Fibroblast of skin of abdomen (primary cell): ENCODE measurements around the gene GOLGA6L10.
"Not testable (repeated sequence)": the region's sequence is repeated elsewhere in the genome, so short reads cannot be mapped to it uniquely, and the experiment has no call there.

Source experiments
- DNase-seq: peaks from one replicate; pipeline ENCODE4 v3.0.0-alpha.2; 2013

The GOLGA6L10 gene

DNA sequence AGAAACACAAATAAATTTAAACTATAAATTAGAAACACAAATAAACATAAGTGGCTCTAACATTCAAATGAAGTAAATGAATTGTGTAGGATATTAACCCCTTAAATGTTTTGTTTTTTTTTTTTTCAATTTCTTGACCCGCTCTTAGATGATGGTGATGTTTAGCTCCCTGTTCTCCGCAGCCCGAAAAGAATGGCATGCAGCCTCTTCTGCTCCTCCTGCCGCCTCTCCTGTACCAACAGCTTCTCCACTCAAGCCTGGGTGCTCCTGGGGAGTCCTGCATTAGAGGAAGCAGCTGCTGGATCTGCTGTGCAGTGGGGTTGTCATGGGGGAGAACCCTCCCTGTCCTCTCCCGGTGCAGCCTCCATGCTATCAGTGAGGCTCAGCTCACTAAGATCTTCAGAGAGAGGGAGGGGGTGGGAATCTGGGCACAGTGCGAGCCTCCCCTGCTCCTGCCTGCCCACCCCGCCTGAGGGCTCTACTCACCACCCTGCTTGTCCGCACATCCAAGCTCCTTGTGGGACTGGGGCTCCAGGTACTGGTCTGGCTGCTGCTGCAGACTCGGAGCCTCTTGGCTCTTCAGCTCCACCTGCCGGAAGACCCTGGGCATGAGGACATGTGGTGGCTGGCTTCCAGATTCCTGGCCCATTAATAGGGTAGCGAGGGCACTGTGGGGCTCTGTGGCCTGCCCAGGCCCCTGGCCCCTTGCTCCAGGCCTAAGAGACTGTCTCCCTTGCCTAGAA is 6.5 kb downstream of the GOLGA6L10 start:
- DNase-seq: not testable (repeated sequence)

- not testable (repeated sequence) for DNase-seq
These were observed 10.7 kb downstream of the GOLGA6L10 start for GRCh38 chr15:82338573-82338972.

DNA sequence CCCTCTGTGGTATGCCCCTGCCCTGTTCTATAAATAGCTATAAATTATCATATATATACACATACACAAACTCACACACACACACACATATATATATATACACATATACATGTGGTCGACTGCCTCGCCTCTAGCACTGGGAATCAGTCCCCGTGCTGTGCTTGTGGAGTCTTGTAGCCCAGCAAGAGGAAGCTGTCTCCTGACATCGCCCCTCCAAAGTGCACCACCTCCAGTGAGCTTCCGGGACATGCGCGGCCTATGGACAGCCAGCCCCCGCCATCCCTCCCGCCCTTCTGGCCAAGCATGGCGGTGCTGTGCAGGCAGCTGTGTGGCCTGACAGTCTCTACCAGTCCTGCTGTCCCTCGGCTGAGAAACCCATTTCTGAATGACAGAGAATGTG is 11.2 kb downstream of the GOLGA6L10 start:
- DNase-seq: not testable (repeated sequence)

GRCh38 chr15:82337051-82337450 is 12.2 kb downstream of the GOLGA6L10 start:
- not testable (repeated sequence) for DNase-seq

GRCh38 chr15:82336180-82336647 is 13.1 kb downstream of the GOLGA6L10 start:
- not testable (repeated sequence) for DNase-seq

DNA sequence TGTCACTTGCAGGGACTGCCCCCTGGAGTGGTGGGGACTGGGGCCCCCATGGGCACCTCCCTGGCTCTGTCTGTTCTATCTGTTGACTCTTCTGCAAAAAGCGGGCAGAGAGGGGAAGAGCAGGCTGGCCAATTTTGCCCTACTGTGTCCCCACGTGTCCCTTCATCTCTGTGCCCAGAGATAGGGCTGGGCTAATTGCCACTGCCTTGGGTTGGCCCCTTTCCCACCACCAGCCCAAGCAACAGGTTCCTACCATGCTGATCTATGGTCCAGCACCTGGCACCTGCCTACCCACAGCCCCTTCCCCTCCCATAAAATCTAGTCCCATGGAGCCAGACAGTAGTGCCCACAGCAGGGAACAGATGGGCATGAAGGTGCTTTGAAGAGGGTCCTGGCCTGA is 14.3 kb downstream of the GOLGA6L10 start:
- DNase-seq: not testable (repeated sequence)

GRCh38 chr15:82334554-82334932 is 14.7 kb downstream of the GOLGA6L10 start:
- DNase-seq: not testable (repeated sequence)

- not testable (repeated sequence) for DNase-seq
These were observed 15.4 kb downstream of the GOLGA6L10 start for GRCh38 chr15:82333603-82334553.

DNA sequence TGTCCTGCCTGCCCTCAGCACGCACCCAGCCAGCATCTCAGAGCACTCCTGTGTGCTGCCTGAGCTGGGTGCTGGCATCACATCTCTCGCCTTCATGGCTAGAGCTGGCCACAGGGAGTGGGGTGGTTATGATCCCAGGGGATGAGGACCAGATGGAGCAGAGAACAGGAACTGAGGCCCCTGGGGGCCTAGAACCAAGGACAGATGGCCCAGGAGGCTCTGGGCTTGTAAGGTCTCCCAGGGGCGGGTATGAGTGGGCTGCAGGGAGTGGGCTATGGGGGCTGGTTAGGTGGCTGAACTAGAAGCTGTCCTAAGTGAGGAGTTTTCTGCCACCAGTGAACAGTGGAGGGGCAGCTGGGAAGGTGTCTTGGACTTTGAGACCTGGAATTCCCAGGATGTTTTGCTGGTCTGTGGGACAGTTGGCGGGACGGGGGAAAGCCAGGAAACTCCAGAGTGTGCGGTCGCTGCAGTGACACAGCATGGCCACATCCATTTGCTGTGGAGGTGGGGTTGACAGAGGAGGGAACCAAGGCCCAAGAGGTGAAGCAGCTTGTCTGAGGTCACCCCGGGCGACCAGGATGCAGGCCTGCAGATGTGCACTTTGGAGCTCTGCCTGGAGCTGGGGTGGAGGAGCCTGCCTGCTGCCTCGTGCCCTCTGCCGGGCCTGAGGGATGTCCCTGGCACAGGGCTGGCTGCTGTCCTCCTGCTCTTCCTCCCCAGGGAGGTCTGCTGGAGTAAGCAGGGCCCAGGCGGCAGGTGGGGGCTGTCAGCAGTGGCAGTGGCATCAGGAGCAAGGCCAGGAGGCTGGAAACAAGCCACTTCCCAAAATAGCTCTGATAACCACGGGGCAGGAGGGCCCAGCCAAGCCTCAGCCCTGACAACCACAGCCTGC is 16.3 kb downstream of the GOLGA6L10 start:
- not testable (repeated sequence) for DNase-seq

DNA sequence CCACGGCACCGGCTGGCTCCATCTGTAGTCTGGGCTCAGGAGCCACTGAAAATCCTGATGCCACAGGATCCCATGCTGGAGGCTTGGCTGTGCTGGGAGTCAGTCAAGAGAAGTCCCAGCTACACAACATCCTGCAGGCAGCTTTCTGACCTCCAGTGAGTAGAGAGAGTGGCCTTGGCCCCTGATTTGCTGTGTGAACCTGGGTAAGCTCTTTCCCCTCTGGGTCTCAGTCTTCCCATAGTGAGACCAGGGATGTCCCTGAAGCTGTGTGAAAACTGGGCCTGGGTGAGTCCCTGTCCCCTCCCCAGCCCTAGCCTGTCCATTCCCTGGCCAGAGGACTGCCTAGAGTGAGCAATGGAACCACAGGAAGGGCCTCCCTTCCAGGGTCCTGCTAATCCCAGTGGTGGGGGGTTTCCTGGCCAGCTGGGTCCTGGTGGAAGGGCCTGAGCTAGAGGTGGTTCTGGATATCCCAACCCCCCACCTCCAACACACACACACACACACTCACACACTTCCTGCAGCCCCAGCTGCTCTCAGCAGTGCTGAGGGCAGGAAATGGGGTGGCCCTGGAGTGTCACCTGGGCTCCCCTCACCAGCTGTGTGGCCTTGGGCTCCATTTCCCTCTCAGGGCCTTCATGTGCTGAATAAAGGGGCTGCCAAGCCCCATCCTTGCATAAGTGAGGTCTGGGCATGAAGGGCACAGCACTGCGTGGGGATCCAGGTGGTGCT is 17.5 kb downstream of the GOLGA6L10 start:
- DNase-seq: not testable (repeated sequence)

DNA sequence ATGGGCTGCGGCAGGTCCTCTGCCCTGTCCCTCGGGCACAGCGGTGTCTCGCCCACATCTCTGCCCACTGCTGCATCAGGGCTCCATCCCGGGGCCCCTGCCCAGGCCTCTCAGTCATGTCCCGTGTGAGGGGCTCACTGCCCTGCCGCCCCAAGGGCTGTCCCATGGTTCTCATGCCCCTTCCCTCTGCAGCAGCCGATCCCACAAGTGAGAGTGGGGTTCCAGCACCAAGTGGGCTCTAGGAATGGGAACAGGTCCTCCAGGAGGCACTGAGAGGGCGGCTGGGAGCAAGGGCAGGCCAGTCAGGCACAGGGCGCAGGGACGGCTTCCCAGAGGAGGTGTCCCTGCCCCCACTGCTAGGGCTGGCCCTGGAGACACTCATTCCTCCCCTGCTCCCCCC is 18.4 kb downstream of the GOLGA6L10 start:
- DNase-seq: not testable (repeated sequence)

- DNase-seq: not testable (repeated sequence)
These were observed 20.2 kb downstream of the GOLGA6L10 start for GRCh38 chr15:82329039-82329438.

DNA sequence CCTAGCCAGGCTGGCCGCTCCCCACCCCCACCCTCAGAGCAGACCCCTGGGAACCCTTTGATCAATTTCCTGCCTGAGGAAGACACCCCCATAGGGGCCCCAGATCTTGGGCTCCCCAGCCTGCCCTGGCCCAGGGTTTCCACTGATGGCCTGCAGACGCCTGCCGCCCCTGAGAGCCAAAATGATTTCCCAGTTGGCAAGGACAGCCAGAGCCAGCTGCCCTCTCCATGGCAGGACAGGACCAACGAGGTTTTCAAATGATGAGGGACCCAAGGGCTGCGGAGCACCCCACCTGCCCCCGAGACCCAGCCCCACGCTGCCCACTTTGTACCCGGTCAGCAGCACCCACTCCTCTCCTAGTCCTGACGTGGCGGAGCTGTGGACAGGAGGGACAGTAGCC is 21.9 kb downstream of the GOLGA6L10 start:
- not testable (repeated sequence) for DNase-seq

DNA sequence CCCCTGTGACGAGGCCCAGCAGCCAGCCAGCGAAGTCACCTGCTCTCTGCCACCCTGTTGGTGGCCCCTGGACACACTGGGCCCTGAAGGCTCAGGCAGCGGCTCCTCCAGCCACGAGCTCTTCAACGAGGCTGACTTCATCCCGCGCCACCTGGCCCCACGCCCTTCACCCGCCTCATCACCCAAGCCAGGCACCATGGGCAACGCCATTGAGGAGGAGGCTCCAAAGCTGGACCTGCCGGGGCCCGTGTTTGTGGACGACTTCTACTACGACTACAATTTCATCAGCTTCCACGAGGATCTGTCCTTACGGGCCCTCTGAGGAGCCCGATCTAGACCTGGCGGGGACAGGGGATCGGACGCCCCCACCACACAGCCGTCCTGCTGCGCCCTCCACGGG is 22.4 kb downstream of the GOLGA6L10 start:
- DNase-seq: not testable (repeated sequence)

DNA sequence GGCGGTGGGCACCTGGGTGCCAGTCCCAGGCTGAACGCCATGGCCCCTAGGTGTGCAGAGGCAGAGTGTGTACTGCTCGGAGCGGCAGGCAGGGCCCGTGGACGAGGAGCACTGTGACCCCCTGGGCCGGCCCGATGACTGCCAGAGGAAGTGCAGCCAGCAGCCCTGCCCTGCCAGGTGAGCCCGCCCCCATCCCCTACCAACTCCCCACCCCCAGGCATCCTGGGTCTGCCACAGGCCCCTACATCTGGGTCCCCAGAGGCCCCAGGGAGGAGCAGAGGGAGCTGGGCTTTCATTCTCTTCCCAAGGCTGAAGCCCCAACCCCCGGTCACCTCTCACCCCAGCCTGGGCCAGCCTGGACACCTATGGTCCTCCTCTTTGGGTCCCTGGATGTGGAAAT is 23.6 kb downstream of the GOLGA6L10 start:
- DNase-seq: not testable (repeated sequence)

DNA sequence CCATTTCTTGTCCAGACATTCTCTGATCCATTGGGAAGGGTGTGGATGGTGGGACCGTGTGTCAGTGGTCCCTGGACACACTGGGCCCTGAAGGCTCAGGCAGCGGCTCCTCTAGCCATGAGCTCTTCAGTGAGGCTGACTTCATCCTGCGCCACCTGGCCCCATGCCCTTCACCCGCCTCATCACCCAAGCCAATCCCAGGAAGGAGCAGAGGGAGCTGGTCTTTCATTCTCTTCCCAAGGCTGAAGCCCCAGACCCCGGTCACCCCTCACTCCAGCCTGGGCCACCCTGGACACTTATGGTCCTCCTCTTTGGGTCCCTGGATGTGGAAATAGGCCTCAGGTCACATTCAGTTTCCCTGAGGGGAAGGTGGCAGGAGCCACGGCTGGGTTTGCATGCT is 24.4 kb downstream of the GOLGA6L10 start:
- DNase-seq: not testable (repeated sequence)

DNA sequence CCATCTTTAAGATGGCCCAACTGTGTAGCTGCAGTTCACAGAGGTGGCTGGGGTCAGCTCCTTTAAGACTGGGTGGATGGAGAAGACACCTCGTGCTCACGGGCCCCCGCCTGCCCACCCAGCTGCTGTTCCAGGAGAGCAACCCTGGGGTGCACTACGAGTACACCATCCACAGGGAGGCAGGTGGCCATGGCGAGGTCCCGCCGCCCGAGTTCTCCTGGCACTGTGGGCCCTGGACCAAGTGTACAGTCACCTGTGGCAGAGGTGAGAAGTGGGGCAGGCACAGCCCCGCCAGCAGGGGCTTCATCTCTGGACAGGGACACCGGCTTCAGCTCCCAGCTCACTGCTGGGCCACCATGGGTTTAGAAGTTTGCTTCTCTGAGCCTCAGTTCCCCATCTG is 26.8 kb downstream of the GOLGA6L10 start:
- DNase-seq: not testable (repeated sequence)

GRCh38 chr15:82320861-82321260 is 28.4 kb downstream of the GOLGA6L10 start:
- not testable (repeated sequence) for DNase-seq

DNA sequence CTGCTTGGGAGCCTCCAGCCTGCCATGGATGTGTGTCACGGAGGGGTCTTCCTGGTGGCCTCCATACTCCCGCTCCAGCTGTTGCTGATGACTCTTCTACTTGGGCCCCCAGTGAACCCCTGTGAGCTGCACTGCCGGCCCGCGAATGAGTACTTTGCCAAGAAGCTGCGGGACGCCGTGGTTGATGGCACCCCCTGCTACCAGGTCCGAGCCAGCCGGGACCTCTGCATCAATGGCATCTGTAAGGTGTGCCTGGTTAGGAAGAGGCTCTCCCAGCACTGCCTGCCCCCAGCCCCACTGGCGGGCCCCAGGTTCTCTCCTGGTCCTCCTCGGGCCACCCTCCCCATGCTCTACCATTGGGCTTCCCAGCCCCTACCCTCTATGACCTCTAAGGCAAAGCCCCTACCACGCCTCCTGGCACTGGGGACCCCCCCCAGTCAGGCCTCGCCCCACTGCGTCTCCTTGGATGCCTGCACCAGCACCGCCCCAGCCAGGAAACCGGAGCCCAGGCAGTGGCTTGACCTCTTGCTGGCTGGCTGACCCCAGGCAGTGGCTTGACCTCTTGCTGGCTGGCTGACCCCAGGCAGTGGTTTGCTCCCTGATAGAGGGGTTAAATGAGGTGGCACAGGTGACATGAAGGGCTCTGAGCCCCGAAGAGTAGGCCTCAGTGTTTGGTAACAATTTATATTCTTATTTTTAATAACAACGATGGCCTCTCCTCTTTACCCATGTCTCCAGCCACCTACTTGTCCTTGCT is 29.6 kb downstream of the GOLGA6L10 start:
- not testable (repeated sequence) for DNase-seq

DNA sequence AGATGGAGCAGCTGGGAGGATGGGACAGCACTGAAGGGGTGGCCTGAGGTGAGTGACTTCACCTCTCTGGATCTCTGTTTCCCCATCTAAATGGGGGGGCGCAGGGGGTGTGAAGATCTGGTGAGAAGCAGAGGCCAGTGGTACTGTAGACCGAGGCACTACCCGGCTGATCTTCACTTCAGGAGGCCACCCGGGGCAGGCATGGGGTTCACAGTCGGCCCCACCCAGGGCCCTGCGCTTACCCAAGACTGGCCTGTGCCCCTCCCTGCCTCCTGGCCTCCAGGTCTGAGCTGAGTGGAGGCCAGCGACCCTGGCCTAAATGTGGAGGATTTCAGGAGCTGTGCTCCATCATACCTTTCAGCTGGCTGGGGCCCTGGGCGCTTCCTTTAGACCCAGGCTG is 31.0 kb downstream of the GOLGA6L10 start:
- not testable (repeated sequence) for DNase-seq

DNA sequence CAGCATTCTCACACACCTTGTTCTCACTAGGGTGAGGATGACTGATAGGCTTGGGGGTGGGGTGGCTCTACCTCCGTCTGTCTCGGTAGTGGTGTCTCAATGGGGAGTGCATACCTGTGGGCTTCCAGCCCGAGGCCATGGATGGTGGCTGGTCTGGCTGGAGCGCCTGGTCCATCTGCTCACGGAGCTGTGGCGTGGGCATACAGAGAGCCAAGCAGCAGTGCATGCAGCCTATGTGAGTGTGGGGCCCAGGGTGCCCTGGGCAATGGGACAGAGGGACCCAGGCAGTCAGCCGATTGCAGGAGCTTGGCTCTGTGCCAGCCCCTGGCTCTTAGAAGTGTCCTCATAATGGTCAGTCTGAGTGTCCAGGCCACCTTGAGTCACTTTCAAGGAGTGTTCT is 31.8 kb downstream of the GOLGA6L10 start:
- DNase-seq: not testable (repeated sequence)
